HG03439 (cell line): ENCODE results near the gene GFPT1.
"Not testable (repeated sequence)": the region's sequence is repeated elsewhere in the genome, so short reads cannot be mapped to it uniquely, and the experiment has no call there.

Source experiments
- ATAC-seq: cut with Tn5 transposase; IDR thresholded peaks from one replicate; pipeline ENCODE4 v1.9.1; 2021; ENCODE audit warnings: mild to moderate bottlenecking, moderate library complexity; ENCODE audit not compliant: unreplicated experiment

GFPT1 gene

DNA sequence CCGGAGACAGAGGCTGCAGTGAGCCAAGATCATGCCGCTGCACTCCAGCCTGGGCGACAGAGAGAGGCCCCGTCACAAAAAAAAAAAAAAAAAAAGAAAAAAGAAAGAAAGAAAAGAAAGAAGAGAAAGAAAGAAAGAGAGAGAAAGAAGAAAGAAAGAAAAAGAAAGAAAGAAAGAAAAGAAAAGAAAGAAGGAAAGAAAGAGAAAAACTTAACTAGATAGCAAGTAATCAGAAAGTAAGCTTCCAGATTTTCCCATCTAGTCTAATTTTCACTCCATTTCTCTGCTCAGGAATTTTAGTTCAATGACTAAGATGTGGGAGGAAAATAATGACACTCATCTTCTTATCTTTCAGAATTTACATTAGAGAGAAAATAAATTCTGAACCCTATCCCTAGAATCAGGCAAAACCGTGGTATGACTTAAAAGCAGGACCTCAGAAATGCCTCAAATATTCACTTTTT is 2.4 kb downstream of the GFPT1 start:
- ATAC-seq: no peak

DNA sequence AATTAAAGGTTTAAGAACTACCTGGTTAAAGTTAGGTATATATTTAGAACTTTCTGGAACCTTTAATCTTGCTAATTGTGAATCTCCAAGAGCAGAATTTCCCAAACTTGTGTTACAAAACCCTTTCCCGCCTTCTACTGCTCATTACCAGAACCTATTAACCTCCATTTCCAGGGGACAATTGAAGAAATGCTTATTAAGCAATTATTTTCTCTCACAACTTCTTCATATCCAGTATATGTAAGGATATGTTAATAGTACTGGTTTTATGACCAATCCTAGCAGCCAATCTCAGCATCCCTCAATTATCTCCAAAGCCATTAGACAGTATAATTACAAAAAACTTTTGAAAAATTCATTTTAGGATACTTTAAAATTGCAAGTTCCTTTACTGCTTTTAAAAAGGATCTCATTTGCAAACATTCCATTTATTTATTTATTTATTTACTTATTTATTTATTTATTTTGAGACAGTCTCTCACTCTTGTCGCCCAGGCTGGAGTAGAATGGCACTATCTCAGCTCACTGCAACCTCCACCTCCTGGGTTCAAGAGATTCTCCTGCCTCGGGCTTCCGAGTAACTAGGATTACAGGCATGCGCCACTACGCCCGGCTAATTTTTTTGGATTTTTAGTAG is 3.7 kb downstream of the GFPT1 start:
- no peak for ATAC-seq

DNA sequence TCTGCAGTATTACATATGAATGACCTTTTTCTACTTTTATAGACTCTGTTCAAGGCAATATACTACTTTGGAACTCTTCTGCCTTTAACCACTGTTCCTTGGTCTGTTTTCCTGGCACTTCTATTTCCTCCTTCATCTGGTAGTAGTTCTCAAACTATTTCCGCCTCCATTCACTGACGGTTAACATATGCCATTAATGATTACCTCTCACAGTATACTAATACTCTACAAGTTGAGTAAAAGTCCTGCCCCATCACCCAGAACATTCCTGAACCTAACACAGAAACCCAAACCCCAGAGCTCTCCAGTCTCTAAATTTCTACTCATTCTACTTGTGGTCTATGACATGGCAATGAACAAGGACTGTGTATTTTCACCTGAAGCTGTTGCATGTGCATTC is 4.5 kb downstream of the GFPT1 start:
- ATAC-seq: no peak

DNA sequence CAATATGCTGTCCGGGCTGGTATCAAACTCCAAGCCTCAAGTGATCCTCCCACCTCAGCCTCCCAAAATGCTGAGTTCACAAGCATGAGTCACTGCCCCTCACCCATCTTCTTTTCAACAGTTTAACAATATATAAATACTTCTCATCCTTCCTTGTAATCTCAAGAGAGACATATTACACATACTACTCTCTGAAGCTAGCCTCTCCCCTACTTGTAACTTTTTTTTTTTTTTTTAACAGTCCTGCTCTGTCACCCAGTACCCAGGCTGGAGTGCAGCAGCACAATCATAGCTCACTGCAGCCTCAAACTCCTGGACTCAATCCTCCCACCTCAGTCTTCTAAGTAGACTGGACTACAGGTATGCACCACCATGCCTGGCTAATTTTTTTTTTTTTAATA is 5.7 kb downstream of the GFPT1 start:
- ATAC-seq: no peak

DNA sequence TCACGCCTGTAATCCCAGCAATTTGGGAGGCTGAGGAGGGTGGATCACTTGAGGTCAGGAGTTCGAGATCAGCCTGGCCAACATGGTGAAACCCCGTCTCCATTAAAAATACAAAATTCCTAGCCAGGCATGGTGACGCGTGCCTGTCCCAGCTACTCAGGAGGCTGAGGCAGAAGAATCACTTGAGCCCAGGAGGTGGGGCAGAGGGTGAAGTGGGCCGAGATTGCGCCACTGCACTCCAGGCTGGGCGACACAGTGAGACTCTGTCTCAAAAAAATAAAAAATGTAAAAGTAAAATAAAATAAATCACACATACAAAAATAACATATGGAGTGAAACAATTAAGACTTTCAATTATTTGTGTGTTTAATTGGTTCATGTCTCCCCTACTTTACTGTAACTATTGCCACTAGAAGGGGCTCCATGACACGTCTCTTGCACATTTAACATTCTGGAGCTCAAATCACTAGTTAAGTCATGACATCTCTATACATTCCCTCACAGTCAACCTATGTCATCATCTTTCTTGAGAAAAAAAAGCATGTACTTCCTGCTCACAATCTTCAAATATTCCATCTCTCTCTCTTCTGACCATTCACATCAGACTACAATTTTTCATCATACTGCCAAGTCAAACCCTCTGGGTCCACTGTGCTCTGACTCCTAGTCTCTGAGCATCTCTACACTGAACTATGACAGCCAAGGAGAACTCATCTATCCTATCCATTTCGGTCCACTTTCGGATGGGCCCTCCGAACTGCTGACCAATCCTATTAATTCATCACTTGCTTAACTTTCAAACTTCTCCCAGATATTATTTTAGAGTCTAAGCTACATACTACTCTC is 6.7 kb downstream of the GFPT1 start:
- no peak for ATAC-seq

DNA sequence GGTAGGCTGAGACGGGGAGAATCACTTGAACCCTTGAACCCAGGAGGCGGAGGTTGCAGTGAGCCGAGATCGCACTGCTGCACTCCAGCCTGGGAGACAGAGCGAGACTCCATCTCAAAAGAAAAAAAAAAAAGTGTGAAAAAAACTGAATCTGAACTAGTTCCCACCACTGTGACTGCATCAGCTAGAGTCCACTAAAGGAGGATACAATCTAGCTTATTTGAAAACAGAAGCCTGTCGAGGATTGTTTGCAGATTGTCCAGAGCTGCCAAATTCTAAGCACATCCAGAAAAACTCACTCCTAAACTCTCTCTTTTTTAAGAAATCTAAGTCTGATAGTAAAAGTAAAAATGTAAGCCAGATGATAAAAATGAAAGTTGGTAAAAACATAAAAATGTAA is 10.6 kb downstream of the GFPT1 start:
- no peak for ATAC-seq

DNA sequence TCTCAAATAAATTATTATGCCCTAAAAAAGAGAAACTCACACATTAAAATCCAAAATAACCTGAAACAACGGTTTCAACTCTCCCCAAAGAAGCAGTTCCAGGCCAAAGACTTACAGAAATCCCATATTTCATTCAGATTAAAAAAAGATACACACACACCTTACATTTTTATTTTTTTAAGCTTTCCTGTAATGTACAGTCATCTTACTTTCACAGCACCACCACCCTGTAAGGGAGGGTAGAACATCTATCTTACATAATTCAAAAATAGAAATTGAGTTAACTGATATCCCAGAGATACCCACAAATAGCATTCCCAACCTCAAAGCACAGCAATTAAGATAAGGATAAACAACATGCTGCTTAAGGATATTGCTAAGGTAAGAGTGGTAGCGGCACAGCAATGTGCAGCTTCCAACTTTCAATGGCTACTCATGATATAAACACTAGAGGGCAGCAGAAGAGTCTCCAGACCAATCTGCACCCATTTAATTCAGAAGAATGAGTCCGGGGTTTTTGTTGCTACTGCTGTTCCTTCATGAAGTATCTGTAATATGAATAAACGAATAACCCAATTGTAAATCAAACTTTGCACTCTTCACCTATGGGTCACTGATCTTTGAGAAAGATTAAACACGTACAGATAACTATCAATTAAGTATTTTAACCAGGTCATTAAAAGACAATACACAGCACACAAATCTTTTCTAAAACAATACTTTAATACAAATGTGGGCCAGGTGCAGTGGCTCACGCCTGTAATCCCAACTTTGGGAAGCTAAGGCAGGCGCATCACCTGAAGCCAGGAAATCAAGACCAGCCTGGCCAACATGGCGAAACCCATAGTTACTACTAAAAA is 11.3 kb downstream of the GFPT1 start:
- ATAC-seq: no peak

DNA sequence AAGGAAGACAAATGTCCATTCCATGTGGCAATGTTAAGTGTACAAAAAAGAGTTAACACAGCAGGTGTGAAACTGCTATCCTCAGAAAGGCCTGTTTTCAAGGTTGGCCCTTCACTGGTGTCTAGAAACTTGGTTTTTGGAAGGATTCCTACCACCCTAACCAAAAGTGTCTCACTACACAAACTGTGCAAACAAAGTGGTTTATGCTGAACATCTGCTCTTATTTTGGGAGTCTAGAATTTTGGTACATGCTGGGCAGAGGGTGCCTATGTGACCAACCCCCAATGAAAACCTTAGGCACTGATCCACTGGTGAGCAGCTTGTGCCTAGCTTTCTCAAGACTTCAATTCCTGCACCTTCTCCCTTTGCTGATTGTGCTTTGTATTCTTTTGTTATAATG is 14.3 kb downstream of the GFPT1 start:
- ATAC-seq: no peak

DNA sequence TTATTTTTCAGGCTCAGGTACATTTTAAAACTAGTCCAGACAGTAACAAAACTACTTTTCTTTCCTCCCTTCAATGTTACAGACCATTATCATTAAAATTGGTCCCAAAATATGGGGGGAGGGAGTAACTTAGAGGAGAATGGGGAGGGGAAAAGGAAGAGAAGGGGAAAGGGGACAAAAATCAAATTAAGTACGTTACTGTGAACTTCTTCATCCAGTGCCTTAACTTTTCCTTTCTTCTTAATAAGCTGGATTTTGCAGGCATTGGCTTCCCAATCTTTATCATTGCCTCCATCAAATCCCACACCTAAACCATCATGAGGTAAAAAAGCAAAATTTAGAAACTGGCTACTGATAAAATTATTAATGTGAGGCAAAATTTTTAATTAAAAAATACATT is 17.2 kb downstream of the GFPT1 start:
- ATAC-seq: no peak

DNA sequence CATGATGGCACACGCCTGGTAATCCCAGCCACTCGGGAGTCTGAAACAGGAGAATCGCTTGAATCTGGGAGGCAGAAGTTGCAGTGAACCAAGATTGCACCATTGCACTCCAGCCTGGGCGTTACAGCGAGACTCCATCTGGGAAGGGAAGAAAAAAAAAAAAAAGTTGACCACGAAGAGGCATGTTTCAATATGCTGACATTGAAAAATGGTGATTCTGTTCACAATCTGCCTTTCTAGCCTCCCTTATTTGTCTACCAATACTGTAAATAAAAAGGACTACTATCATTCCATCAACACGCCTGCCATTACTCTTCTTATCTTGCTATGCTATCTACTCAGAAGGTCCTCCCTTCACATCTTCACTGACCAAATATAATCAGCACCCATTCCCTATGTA is 18.4 kb downstream of the GFPT1 start:
- ATAC-seq: no peak

DNA sequence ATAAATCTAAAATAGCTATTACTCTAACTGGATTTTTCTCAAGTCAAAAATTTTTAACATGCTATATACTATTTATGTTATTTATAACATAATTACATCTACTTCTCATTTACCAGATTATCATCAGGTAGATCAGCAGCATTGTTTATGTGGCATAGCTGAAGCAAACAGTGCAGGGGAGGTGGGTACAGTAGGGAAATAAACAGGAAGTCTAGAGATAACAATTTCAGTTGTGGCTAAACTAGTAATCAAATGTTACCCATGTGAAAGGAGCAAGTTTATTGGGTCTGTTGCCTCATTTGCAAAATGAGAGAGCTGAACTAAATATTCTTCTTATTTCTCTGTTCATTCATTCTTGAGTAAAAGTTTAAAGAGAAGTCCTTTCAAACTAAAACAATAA is 27.7 kb downstream of the GFPT1 start:
- no peak for ATAC-seq

DNA sequence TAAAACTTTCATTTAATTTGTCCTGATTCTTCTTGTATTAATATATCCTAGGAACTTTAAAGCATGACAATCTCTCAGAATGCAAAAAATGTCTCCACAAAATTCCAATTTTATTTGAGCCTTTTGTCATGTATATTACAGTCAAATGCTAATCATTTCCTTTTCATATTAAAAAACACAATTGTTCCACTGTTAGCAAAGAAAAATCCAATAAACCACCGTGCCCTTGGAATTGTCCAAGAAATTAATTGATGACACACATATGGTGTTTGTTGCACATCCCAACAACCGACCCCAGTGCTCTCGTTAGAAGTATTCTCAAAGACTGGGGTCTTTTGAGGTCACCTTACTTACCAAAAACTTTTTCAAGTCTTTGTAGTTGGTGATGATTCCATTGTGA is 28.1 kb downstream of the GFPT1 start:
- ATAC-seq: no peak

DNA sequence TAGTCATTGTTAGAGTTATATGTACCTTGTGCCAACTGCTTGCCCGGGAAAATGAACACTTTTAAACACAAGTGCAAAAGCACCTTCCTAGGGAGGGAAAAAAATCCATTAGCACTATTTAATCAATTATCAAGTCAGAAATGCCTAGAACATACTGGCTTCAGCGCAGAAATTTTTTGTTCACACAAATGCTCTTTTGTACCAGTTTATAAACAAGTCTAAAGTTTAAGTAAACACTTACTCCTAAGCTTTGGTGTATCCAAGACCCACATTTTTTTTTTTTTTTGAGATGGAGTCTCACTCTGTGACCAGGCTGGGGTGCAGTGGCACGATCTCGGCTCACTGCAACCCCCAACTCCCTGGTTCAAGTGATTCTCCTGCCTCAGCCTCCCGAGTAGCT is 30.6 kb downstream of the GFPT1 start:
- ATAC-seq: no peak

DNA sequence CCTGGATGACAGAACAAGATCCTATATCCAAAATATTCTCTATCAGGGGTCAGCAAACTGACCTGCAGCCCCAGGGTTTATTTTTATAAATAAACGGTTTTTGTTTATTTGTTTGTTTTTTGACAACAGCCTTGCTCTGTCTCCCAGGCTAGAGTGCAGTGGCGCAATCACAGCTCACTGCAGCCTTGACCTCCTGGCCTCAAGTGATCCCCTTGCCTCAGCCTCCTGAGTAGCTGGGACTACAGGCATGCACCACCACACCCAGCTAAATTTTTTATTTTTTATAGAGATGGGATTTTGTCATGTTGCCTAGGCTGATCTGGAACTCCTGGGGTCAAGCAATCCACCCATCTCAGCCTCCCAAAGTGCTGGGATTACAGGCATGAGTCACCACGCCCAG is 32.1 kb downstream of the GFPT1 start:
- not testable (repeated sequence) for ATAC-seq

DNA sequence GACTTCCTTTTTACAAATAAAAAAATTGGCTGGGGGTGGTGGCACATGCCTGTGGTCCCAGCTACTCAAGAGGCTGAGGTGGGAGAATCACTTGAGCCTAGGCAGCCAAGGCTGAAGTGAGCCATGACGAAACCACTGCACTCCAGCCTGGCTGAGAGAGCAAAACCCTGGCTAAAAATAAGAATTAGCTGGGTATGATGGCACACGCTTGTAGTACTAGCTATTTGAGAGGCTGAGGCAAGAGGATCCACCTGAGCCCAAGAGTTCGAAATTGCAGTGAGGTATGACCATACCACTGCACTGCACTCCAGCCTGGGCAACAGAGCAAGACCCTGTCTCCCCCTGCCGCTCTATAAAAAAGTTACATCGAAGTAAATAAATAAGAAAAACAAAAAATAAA is 33.7 kb downstream of the GFPT1 start:
- ATAC-seq: no peak

DNA sequence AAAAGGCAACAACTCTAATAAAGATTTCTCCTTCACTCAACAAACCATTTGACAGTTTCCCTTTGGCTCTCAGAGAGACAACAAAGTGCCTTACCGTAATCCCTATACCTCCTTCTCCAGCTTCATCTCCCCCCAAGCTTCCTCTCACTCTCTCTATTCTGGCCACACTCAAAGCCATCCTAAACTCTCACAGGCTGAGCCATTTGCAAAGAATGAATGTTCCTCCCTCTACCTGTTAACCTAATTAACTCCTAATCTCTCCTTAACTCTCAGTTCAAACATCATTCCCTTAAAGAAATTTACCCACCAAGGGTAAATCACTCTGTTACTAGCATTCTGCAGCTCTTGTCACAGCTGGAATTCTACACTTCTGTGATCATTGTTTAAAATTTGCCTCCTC is 38.2 kb downstream of the GFPT1 start:
- no peak for ATAC-seq

DNA sequence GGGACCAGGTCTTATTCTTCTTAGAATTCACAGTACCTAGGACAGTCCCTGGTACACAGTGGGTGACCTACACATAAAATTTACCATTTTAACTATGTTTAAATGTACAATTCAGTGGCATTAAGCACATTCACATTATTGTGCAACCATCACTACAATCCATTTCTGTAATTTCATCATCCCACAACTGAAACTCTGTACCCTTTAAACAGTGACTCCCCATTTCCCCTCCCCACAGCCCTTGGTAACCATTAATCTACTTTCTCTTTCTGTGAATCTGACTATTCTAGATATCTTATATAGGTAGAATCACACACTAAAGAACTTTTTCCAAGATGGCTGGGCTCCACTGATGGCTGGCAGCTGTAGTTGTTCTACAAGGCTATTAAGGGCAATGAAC is 41.6 kb downstream of the GFPT1 start:
- no peak for ATAC-seq

DNA sequence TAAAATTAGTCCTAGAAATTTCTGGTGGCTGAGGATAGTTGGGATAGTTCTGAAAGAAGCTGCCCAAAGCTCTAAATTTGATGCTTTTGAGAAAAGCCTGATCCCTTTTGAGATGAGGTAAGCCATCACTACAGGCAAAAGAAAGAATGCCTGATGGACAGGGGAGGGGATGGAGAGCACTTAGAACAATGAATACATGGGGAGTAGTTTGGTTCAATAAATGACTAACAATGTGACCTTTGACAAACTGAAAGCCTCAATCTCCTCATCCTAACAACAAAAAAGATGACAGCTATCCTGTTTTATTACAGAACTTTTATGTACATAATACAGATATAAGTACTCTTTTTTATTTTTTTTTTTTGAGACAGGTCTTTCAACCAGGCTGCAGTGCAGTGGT is 42.7 kb downstream of the GFPT1 start:
- ATAC-seq: no peak

DNA sequence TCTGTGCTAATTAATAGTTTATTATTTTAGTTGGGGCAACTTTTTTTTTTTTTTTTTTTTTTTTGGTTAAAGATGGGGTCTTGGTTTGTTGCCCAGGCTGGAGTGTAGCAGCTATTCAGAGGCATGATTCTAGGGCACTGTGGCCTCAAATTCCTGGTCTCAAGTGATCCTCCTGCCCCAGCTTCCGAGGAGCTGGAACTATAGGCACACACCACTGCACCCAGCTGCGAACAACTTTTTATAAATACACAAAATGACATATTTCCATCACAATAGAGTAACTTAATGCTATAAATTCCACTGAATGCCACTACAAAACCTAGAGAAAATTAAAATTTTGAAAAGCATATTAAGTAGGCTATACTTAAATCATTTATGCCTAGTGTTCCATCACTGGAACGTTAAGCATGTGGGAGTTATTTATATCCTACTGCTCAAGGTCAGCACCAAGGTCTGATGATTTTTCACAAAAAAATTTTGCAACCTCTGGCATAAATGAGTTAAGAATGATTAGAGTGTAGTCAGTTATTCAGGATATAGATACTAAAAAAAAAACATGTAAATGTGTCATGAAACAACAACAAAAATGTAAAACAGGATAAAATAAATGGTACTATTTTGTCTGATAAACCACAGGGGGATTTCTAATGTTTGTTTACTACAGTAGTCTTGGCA is 46.8 kb downstream of the GFPT1 start:
- no peak for ATAC-seq

DNA sequence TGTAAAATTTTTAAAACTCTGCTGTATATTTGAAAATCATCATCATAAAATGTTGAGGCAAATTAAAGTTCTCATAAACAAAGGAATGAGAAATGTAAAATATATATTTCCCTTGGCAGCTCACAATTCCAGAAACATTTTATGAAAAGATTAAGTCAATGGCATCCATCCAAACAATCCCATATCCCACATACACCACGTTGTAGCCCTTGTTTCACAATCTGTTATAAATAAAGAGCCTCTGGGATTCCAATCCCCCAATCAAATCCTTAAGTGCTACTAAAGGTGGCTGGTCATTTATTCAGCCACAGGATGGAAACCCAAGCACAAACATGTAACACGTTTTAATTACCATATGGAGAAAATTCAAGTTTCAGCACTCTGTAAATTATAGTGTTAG is 51.7 kb downstream of the GFPT1 start:
- ATAC-seq: no peak

DNA sequence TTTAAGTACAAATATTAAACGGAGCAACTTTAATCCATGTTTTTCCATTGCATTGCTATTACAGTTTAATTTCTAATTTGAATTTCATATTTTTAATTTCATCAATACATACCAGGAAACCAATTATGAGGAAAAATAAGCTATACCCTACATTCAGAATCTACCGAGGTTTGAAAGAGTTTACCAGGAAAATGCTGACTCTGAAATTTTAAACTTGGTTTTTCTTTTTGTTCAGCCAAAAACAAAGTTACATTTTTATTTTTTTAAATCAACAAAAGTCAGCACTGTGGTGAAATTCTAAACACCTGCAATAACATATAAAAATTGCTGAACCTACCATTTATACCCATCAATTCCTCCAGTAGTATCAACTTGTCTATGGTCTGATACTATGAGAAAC is 53.7 kb downstream of the GFPT1 start:
- no peak for ATAC-seq
